ENCODE data around the gene CTAGE15. TPM values are rescaled to one million over a fixed set of nuclear protein-coding genes. Genes with fewer than 3 reads are reported as not detected.
"Not testable (repeated sequence)": the region's sequence is repeated elsewhere in the genome, so short reads cannot be mapped to it uniquely, and the experiment has no call there.

Gene CTAGE15
- polyA plus RNA-seq, 1 of the 3 experiments (the other 2 are of a cell fraction), result 0.07 TPM

DNA sequence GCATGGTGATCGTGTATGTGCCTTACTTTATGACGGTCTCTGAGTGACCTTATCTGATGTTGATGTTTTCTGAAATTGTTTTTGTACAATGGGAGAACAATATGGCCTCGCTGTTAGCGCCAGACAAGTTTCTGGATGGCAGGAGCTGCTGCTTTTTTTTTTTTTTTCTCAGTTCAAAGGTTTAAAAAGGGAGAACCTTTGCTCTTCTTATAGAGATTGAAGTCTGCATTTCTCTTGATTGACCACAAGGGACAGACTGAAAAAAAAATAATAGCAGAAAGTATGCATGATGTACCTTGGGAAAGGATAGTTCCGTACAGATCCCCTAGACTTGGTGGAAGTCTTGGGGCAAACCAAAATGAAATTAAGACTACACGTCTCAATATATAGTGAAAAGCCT, 43.9 kb downstream of the CTAGE15 start:
- 75% methylated on average over 5 of the region's 6 CpGs for WGBS (ENCODE audit: low lambda C conversion rate)
- H3K36me3 ChIP-seq (replicated peaks in 1 of 2; ENCODE audit: control insufficient read depth in 1 of 2, insufficient read depth in 2 of 2, low read length in 1 of 2); H4K20me1 ChIP-seq (ENCODE audit: insufficient read depth); H3K9me3 ChIP-seq; H3K27ac ChIP-seq (ENCODE audit: low read depth in 2 of 2, low read length in 1 of 2); H2AFZ ChIP-seq (ENCODE audit: low read depth); H3K4me1 ChIP-seq (ENCODE audit: control insufficient read depth in 1 of 2, insufficient read depth in 2 of 2, low read depth in 1 of 2, low read length in 1 of 2); H3K9me2 ChIP-seq; POLR2A ChIA-PET; H3K4me3 ChIP-seq (ENCODE audit: low read depth in 2 of 2, low read length in 1 of 2); H3K4me2 ChIP-seq; H3K27me3 ChIP-seq (ENCODE audit: insufficient read depth); H3K9ac ChIP-seq; CTCF ChIA-PET; H3K79me2 ChIP-seq (ENCODE audit: insufficient read depth); H3F3A ChIP-seq (replicated peaks; ENCODE audit: insufficient read depth); DNase-seq: not testable (repeated sequence)
- TF ChIP-seq, protein P1, sequence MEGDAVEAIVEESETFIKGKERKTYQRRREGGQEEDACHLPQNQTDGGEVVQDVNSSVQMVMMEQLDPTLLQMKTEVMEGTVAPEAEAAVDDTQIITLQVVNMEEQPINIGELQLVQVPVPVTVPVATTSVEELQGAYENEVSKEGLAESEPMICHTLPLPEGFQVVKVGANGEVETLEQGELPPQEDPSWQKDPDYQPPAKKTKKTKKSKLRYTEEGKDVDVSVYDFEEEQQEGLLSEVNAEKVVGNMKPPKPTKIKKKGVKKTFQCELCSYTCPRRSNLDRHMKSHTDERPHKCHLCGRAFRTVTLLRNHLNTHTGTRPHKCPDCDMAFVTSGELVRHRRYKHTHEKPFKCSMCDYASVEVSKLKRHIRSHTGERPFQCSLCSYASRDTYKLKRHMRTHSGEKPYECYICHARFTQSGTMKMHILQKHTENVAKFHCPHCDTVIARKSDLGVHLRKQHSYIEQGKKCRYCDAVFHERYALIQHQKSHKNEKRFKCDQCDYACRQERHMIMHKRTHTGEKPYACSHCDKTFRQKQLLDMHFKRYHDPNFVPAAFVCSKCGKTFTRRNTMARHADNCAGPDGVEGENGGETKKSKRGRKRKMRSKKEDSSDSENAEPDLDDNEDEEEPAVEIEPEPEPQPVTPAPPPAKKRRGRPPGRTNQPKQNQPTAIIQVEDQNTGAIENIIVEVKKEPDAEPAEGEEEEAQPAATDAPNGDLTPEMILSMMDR (IDR thresholded peaks at IDR 0.05), result peak; percentile 40

DNA sequence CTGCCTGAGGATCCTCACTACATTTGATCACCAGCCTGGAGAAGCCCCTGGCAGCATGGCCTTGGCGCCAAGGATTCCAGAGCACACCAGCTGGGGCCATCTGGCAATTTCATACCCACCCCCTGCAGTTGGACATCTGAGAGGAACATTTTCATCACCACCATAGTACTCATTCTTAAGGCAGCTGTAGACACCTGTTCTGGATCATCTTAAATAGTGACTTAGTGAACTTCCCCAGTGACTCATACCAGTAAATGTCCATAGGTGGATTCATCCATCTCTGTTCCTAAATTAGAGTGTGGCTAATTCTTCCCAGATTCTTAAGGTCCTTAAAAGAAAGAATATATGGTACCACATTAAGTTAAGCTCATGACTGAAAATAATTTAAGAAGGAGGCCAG, 45.6 kb downstream of the CTAGE15 start:
- H3K9me3 ChIP-seq; H3F3A ChIP-seq (replicated peaks; ENCODE audit: insufficient read depth); H3K9ac ChIP-seq; H3K36me3 ChIP-seq (replicated peaks in 1 of 2; ENCODE audit: control insufficient read depth in 1 of 2, insufficient read depth in 2 of 2, low read length in 1 of 2); H3K9me2 ChIP-seq; H3K4me3 ChIP-seq (ENCODE audit: low read depth in 2 of 2, low read length in 1 of 2); H3K4me1 ChIP-seq (ENCODE audit: control insufficient read depth in 1 of 2, insufficient read depth in 2 of 2, low read depth in 1 of 2, low read length in 1 of 2); H4K20me1 ChIP-seq (ENCODE audit: insufficient read depth); DNase-seq; POLR2A ChIA-PET; H3K27ac ChIP-seq (ENCODE audit: low read depth in 2 of 2, low read length in 1 of 2); H3K4me2 ChIP-seq; CTCF ChIA-PET; H2AFZ ChIP-seq (ENCODE audit: low read depth); H3K79me2 ChIP-seq (ENCODE audit: insufficient read depth); H3K27me3 ChIP-seq (ENCODE audit: insufficient read depth): not testable (repeated sequence)
- WGBS (ENCODE audit: low lambda C conversion rate), result no CpG with 5 or more reads among the region's 1 CpG

DNA sequence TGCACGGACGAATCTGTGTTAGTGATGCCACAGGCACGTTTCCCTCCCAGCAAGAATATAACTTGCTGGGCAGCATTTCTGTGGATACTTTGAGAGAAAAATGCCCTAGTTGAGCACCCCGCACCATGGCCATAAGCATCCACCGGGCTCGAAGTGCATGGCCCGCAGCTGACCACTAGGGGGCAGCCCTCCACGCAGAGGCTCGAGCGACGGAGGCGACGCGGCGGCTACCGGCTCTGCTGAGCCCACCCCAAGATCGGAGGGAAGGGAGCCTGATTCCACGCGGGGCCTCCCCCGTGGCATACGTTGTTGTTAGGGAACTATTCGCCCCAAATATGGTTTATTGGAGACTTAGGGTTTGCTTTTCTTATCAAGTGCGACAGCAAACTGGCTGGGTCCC, 48.5 kb downstream of the CTAGE15 start:
- H3K27me3 ChIP-seq (ENCODE audit: insufficient read depth); H3K79me2 ChIP-seq (ENCODE audit: insufficient read depth); H3F3A ChIP-seq (replicated peaks; ENCODE audit: insufficient read depth); DNase-seq; H3K9me2 ChIP-seq; CTCF ChIA-PET; H3K9me3 ChIP-seq; H4K20me1 ChIP-seq (ENCODE audit: insufficient read depth); H3K27ac ChIP-seq (ENCODE audit: low read depth in 2 of 2, low read length in 1 of 2); H2AFZ ChIP-seq (ENCODE audit: low read depth); H3K4me2 ChIP-seq; H3K4me3 ChIP-seq (ENCODE audit: low read depth in 2 of 2, low read length in 1 of 2); H3K36me3 ChIP-seq (replicated peaks in 1 of 2; ENCODE audit: control insufficient read depth in 1 of 2, insufficient read depth in 2 of 2, low read length in 1 of 2); H3K4me1 ChIP-seq (ENCODE audit: control insufficient read depth in 1 of 2, insufficient read depth in 2 of 2, low read depth in 1 of 2, low read length in 1 of 2); H3K9ac ChIP-seq; POLR2A ChIA-PET: not testable (repeated sequence)
- 0 out of 2 replicates have a peak, but pooled peaks have one; percentile 6 for TF ChIP-seq SMC3 (IDR thresholded peaks at IDR 0.05; ENCODE audit: low read depth, low read length)
- WGBS (ENCODE audit: low lambda C conversion rate), result no CpG with 5 or more reads among the region's 23 CpGs

DNA sequence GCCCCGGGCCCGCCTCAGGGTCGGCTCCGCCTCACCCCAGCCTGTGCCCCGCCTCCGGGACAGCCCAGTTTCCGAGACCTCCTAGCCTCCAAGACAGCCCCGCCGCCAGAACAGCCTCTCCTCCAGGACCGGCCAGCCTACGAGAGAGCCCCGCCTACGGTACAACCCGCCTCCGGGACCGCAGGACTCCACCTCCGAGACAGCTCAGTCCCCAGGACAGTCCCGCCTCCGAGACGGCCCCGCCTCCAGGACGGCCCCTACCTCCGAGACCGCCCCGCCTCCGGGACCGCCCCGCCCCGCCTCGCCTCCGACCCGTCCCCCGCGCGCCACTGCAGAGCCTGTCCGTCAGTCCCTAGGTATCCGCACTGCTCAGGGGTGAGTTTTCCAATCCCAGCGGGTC, 49.0 kb downstream of the CTAGE15 start, which contains the start of gene TCAF2:
Gene TCAF2, plus strand, starts transcription at position 329 of the 400 bp plus-strand sequence.
- H3K4me3 ChIP-seq (ENCODE audit: low read depth in 2 of 2, low read length in 1 of 2), result peak within 1 kb of the TSS in 1 of 2 experiments; percentile 36; a peak in 3 of 4 replicates
- H3K9ac ChIP-seq; DNase-seq; H3F3A ChIP-seq (replicated peaks; ENCODE audit: insufficient read depth); H2AFZ ChIP-seq (ENCODE audit: low read depth); CTCF ChIA-PET; H3K9me3 ChIP-seq; H3K27ac ChIP-seq (ENCODE audit: low read depth in 2 of 2, low read length in 1 of 2); H3K27me3 ChIP-seq (ENCODE audit: insufficient read depth); H3K4me2 ChIP-seq; H4K20me1 ChIP-seq (ENCODE audit: insufficient read depth); H3K9me2 ChIP-seq; POLR2A ChIA-PET; H3K79me2 ChIP-seq (ENCODE audit: insufficient read depth); H3K36me3 ChIP-seq (replicated peaks in 1 of 2; ENCODE audit: control insufficient read depth in 1 of 2, insufficient read depth in 2 of 2, low read length in 1 of 2); H3K4me1 ChIP-seq (ENCODE audit: control insufficient read depth in 1 of 2, insufficient read depth in 2 of 2, low read depth in 1 of 2, low read length in 1 of 2): not testable (repeated sequence)
- no CpG with 5 or more reads among the region's 38 CpGs for WGBS (ENCODE audit: low lambda C conversion rate)

DNA sequence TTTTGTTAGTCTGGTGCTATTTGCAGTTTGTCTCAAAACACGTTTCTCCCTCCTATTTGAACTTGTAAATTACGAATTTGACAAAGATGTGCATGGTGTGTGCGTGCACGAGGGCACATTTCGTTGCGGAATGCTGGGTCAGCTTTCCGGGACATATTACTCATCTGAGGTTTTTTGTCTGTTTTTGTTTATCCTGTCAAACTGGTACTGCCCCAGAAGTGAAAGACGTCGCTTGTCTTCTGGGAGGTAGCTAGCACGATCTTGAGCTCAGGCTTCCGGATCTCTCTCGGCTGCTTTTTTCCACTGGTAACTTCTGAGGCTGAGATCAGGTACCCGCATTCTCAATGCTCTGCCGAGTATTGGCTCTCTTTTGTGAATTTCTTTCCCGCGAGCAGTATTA, 49.6 kb downstream of the CTAGE15 start:
- H3K36me3 ChIP-seq (replicated peaks in 1 of 2; ENCODE audit: control insufficient read depth in 1 of 2, insufficient read depth in 2 of 2, low read length in 1 of 2); H3K9ac ChIP-seq; CTCF ChIA-PET; H2AFZ ChIP-seq (ENCODE audit: low read depth); H3K27me3 ChIP-seq (ENCODE audit: insufficient read depth); H3K9me3 ChIP-seq; H3K9me2 ChIP-seq; H3K4me3 ChIP-seq (ENCODE audit: low read depth in 2 of 2, low read length in 1 of 2); POLR2A ChIA-PET; H3K4me1 ChIP-seq (ENCODE audit: control insufficient read depth in 1 of 2, insufficient read depth in 2 of 2, low read depth in 1 of 2, low read length in 1 of 2); DNase-seq; H3K27ac ChIP-seq (ENCODE audit: low read depth in 2 of 2, low read length in 1 of 2); H4K20me1 ChIP-seq (ENCODE audit: insufficient read depth); H3F3A ChIP-seq (replicated peaks; ENCODE audit: insufficient read depth); H3K79me2 ChIP-seq (ENCODE audit: insufficient read depth); H3K4me2 ChIP-seq: not testable (repeated sequence)
- WGBS (ENCODE audit: low lambda C conversion rate), result no CpG with 5 or more reads among the region's 16 CpGs

DNA sequence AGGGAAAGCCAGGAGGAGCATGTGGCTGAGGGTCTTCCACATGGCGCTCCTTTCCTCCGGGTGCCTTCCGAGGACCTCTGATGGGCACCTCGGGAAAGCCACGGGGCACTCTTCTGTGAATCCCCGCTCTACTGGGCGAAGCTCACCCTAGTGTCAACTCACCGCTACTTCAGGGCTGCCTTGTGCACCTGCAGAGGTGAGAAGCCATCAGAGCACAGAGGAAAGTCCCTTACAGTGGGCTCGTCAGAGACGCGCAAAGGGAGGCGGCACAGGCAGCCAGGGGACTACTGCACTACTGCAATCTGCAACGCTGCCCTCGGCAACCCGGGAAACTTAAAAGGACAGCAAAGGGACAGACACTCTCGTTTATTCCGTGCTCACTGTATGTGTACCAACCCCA, 50.5 kb downstream of the CTAGE15 start:
- no CpG with 5 or more reads among the region's 17 CpGs for WGBS (ENCODE audit: low lambda C conversion rate)
- H3F3A ChIP-seq (replicated peaks; ENCODE audit: insufficient read depth); H3K9me2 ChIP-seq; H2AFZ ChIP-seq (ENCODE audit: low read depth); H3K4me2 ChIP-seq; CTCF ChIA-PET; DNase-seq; H3K4me1 ChIP-seq (ENCODE audit: control insufficient read depth in 1 of 2, insufficient read depth in 2 of 2, low read depth in 1 of 2, low read length in 1 of 2); H4K20me1 ChIP-seq (ENCODE audit: insufficient read depth); H3K4me3 ChIP-seq (ENCODE audit: low read depth in 2 of 2, low read length in 1 of 2); POLR2A ChIA-PET; H3K79me2 ChIP-seq (ENCODE audit: insufficient read depth); H3K9ac ChIP-seq; H3K27ac ChIP-seq (ENCODE audit: low read depth in 2 of 2, low read length in 1 of 2); H3K27me3 ChIP-seq (ENCODE audit: insufficient read depth); H3K36me3 ChIP-seq (replicated peaks in 1 of 2; ENCODE audit: control insufficient read depth in 1 of 2, insufficient read depth in 2 of 2, low read length in 1 of 2); H3K9me3 ChIP-seq: not testable (repeated sequence)

Data from SK-N-SH (cell line).